GM19328 (cell line): ENCODE data around the gene PRRT4.

ENCODE experiments used
- ATAC-seq: cut with Tn5 transposase; IDR thresholded peaks from one replicate; pipeline ENCODE4 v1.9.1; 2021; ENCODE audit warnings: mild to moderate bottlenecking, moderate library complexity; ENCODE audit not compliant: unreplicated experiment

PRRT4 gene

GRCh38 chr7:128350708-128351295 lies 10.7 kb downstream of the PRRT4 start:
- no peak for ATAC-seq

- ATAC-seq, result no peak
Observed at GRCh38 chr7:128349466-128349825, 12.0 kb downstream of the PRRT4 start.

- no peak for ATAC-seq
Observed at GRCh38 chr7:128347647-128348097, 13.8 kb downstream of the PRRT4 start.

GRCh38 chr7:128344431-128344774 lies 17.1 kb downstream of the PRRT4 start:
- ATAC-seq, result no peak

GRCh38 chr7:128343554-128344430 lies 17.7 kb downstream of the PRRT4 start, which contains the start of gene RBM28:
Gene RBM28 (minus strand): TSS chr7:128343908. CDS start chr7:128343793, 115 bp downstream.
- ATAC-seq, result peak; percentile 95

- no peak for ATAC-seq
Observed at GRCh38 chr7:128341733-128342132, 19.8 kb downstream of the PRRT4 start.

GRCh38 chr7:128335730-128336129 lies 25.8 kb downstream of the PRRT4 start:
- ATAC-seq, result no peak

- no peak for ATAC-seq
Observed at GRCh38 chr7:128324368-128324680, 37.2 kb downstream of the PRRT4 start.

GRCh38 chr7:128323459-128324367 lies 37.8 kb downstream of the PRRT4 start:
- no peak for ATAC-seq

GRCh38 chr7:128323040-128323439 lies 38.5 kb downstream of the PRRT4 start:
- no peak for ATAC-seq

GRCh38 chr7:128322040-128322643 lies 39.3 kb downstream of the PRRT4 start:
- ATAC-seq, result no peak

GRCh38 chr7:128321044-128321422 lies 40.5 kb downstream of the PRRT4 start:
- ATAC-seq, result no peak

- no peak for ATAC-seq
Observed at GRCh38 chr7:128318691-128319090, 42.8 kb downstream of the PRRT4 start.

GRCh38 chr7:128311013-128311412 lies 50.5 kb downstream of the PRRT4 start:
- ATAC-seq, result no peak

GRCh38 chr7:128310499-128310898 lies 51.0 kb downstream of the PRRT4 start:
- ATAC-seq, result no peak

- ATAC-seq, result no peak
Observed at GRCh38 chr7:128309976-128310375, 51.5 kb downstream of the PRRT4 start.

- ATAC-seq, result no peak
Observed at GRCh38 chr7:128309124-128309523, 52.4 kb downstream of the PRRT4 start.

GRCh38 chr7:128307061-128307460 lies 54.4 kb downstream of the PRRT4 start:
- ATAC-seq, result no peak

- no peak for ATAC-seq
Observed at GRCh38 chr7:128304212-128304611, 57.3 kb downstream of the PRRT4 start.

- ATAC-seq, result no peak
Observed at GRCh38 chr7:128303643-128304042, 57.8 kb downstream of the PRRT4 start.

- ATAC-seq, result no peak
Observed at GRCh38 chr7:128303133-128303532, 58.4 kb downstream of the PRRT4 start.
